Sigmoid colon (tissue), 4 donors: ENCODE data around the gene SPATC1L.

Source experiments
- CTCF ChIP-seq, 4 experiments: fragments of 450-650 bp in 3 of 4; fragments of 200-600 bp in 1 of 4; IDR thresholded peaks; one replicate each; pipeline ENCODE4 v1.5.1; 2016 to 2019; ENCODE audit warnings: antibody characterized with exemption in 4 of 4, mild to moderate bottlenecking in 3 of 4, moderate library complexity in 2 of 4
- EP300 ChIP-seq, 4 donors: sonication (generic); formaldehyde crosslinking; IDR thresholded peaks; one replicate each; pipeline ENCODE4 v1.6.1; 2017; ENCODE audit warnings: antibody characterized with exemption in 4 of 4
- POLR2A ChIP-seq, 2 donors: fragments of 450-650 bp; IDR thresholded peaks; one replicate each; pipeline ENCODE4 v1.6.1; 2016; ENCODE audit warnings: antibody characterized with exemption in 2 of 2, mild to moderate bottlenecking in 2 of 2, moderate library complexity in 2 of 2
- POLR2AphosphoS5 ChIP-seq, 4 donors: sonication (generic); formaldehyde crosslinking; IDR thresholded peaks; one replicate each; pipeline ENCODE4 v1.6.1; 2017; ENCODE audit warnings: antibody characterized with exemption in 4 of 4

GRCh38 chr21:46122758-46123683 is 61.2 kb downstream of the SPATC1L start:
- TF ChIP-seq POLR2A (IDR thresholded peaks at IDR 0.05) (no peak), CTCF (IDR thresholded peaks at IDR 0.05) (no peak), POLR2AphosphoS5 (IDR thresholded peaks at IDR 0.05) (peak in 1 of 4 donors; percentile 6), EP300 (IDR thresholded peaks at IDR 0.05) (no peak)
